ENCODE measurements around the gene CNPY1. TPM values are rescaled to one million over a fixed set of nuclear protein-coding genes. Genes with fewer than 3 reads are reported as not detected.

Gene CNPY1
- total RNA-seq, 1 donor from 2014 or later, result 2.2 TPM

- peak; percentile 35 for DNase-seq (ENCODE audit: low read depth)
These were observed 55.4 kb downstream of the CNPY1 start for GRCh38 chr7:155490697-155491628.

- no peak for DNase-seq (ENCODE audit: low read depth)
These were observed 56.3 kb downstream of the CNPY1 start for GRCh38 chr7:155489862-155490696.

GRCh38 chr7:155489158-155489840 is 57.1 kb downstream of the CNPY1 start:
- DNase-seq (ENCODE audit: low read depth), result no peak

GRCh38 chr7:155488483-155489127 is 57.8 kb downstream of the CNPY1 start:
- no peak for DNase-seq (ENCODE audit: low read depth)

- DNase-seq (ENCODE audit: low read depth), result no peak
These were observed 58.6 kb downstream of the CNPY1 start for GRCh38 chr7:155487509-155488482.

- DNase-seq (ENCODE audit: low read depth), result no peak
These were observed 59.4 kb downstream of the CNPY1 start for GRCh38 chr7:155486783-155487508.

- no peak for DNase-seq (ENCODE audit: low read depth)
These were observed 61.6 kb downstream of the CNPY1 start for GRCh38 chr7:155484483-155485399.

GRCh38 chr7:155483868-155484325 is 62.5 kb downstream of the CNPY1 start:
- peak; percentile 93 for DNase-seq (ENCODE audit: low read depth)

GRCh38 chr7:155483245-155483644 is 63.1 kb downstream of the CNPY1 start:
- no peak for DNase-seq (ENCODE audit: low read depth)

- no peak for DNase-seq (ENCODE audit: low read depth)
These were observed 63.7 kb downstream of the CNPY1 start for GRCh38 chr7:155482511-155483183.

- DNase-seq (ENCODE audit: low read depth), result no peak
These were observed 64.6 kb downstream of the CNPY1 start for GRCh38 chr7:155481764-155482163.

GRCh38 chr7:155477476-155477875 is 68.9 kb downstream of the CNPY1 start:
- no peak for DNase-seq (ENCODE audit: low read depth)

GRCh38 chr7:155471718-155472117 is 74.6 kb downstream of the CNPY1 start:
- no peak for DNase-seq (ENCODE audit: low read depth)

- peak; percentile 16 for DNase-seq (ENCODE audit: low read depth)
These were observed 75.4 kb downstream of the CNPY1 start for GRCh38 chr7:155470686-155471638.

- no peak for DNase-seq (ENCODE audit: low read depth)
These were observed 76.2 kb downstream of the CNPY1 start for GRCh38 chr7:155470186-155470487.

Data from myocyte (in vitro differentiated cells).